Skin epidermis (tissue), 12 donors: Measurements from ENCODE around the gene CIRBP.
A peak's percentile ranks its signal among the peaks of the same experiment; 100 is the strongest.
"Not testable (repeated sequence)": the region's sequence is repeated elsewhere in the genome, so short reads cannot be mapped to it uniquely, and the experiment has no call there.

Experiments used
- H3K27ac ChIP-seq, 21 experiments: fragments of 200-600 bp; sonication (generic) in 11 of 21; one replicate each; pipeline ENCODE4 v1.5.0; 2020; ENCODE audit warnings: mild to moderate bottlenecking in 3 of 21, inconsistent platforms in 2 of 21, moderate library complexity in 2 of 21
- H3K4me3 ChIP-seq, 7 experiments: fragments of 200-600 bp; sonication (generic) in 2 of 7; one replicate each; pipeline ENCODE4 v1.5.0; 2020; ENCODE audit warnings: inconsistent platforms in 2 of 7, mild to moderate bottlenecking in 2 of 7, moderate library complexity in 1 of 7

Gene CIRBP

GRCh38 chr19:1316466-1316865, 47.3 kb downstream of the CIRBP start:
- no peak overlapping the region for H3K4me3 ChIP-seq

GRCh38 chr19:1317274-1318003, 48.3 kb downstream of the CIRBP start:
- Histone ChIP-seq H3K4me3 (no peak overlapping the region), H3K27ac (no peak overlapping the region)

More at GRCh38 chr19:1316466-1316865, 47.3 kb downstream of the CIRBP start:
- no peak overlapping the region for H3K27ac ChIP-seq

- no peak overlapping the region for H3K4me3 ChIP-seq
These were observed 49.7 kb downstream of the CIRBP start for GRCh38 chr19:1318678-1319471.

GRCh38 chr19:1320282-1320650, 51.1 kb downstream of the CIRBP start:
- H3K4me3 ChIP-seq, H3K27ac ChIP-seq: not testable (repeated sequence)

More at GRCh38 chr19:1318678-1319471, 49.7 kb downstream of the CIRBP start:
- H3K27ac ChIP-seq = no peak overlapping the region

GRCh38 chr19:1321539-1321938, 52.4 kb downstream of the CIRBP start:
- H3K4me3 ChIP-seq = no peak overlapping the region
- H3K27ac ChIP-seq = no peak overlapping the region

GRCh38 chr19:1322198-1322981, 53.3 kb downstream of the CIRBP start:
- no peak overlapping the region for H3K4me3 ChIP-seq
- no peak overlapping the region for H3K27ac ChIP-seq

- H3K4me3 ChIP-seq = peak overlapping the region in 2 of 7 experiments; percentile 11 to 28
These were observed 55.2 kb downstream of the CIRBP start for GRCh38 chr19:1324249-1324805.

More at GRCh38 chr19:1324249-1324805, 55.2 kb downstream of the CIRBP start:
- H3K27ac ChIP-seq = peak overlapping the region in 1 of 21 experiments; percentile 57
